Measurements from ENCODE around the gene MOB3A.

GRCh38 chr19:2058570-2059421 lies 37.3 kb downstream of the MOB3A start:
- no peak for TF ChIP-seq CREB1 (IDR thresholded peaks at IDR 0.05)
- TF ChIP-seq CREB1 (CRISPR knock-in tag; IDR thresholded peaks at IDR 0.05): no peak
- no peak for TF ChIP-seq ETS2 (tag; IDR thresholded peaks at IDR 0.05; ENCODE audit: borderline replicate concordance, poor library complexity, severe bottlenecking)
- TF ChIP-seq SUPT5H (IDR thresholded peaks at IDR 0.05): no peak
- TF ChIP-seq JUN (IDR thresholded peaks at IDR 0.05; ENCODE audit: borderline replicate concordance, low read depth, low read length): no peak
- no peak for TF ChIP-seq JUN (CRISPR knock-in tag; IDR thresholded peaks at IDR 0.05; ENCODE audit: borderline replicate concordance)
- TF ChIP-seq E2F4 (CRISPR knock-in tag; IDR thresholded peaks at IDR 0.05; ENCODE audit: low read depth): no peak
- TF ChIP-seq CTCF (IDR thresholded peaks at IDR 0.05 in 2 of 3, conservative IDR thresholded peaks at IDR 0.05 in 1 of 3; ENCODE audit: insufficient read depth in 2 of 3, low read depth in 1 of 3, low read length in 3 of 3): no peak

Measured in K562 (cell line).